Breast epithelium (tissue), 3 donors: Measurements from ENCODE around the gene AVPR2.

Experiments used
- CTCF ChIP-seq, 3 donors: fragments of 450-650 bp; IDR thresholded peaks; one replicate each; pipeline ENCODE4 v1.5.1; 2016 to 2017; ENCODE audit warnings: antibody characterized with exemption in 3 of 3, mild to moderate bottlenecking in 3 of 3, moderate library complexity in 3 of 3
- POLR2A ChIP-seq: fragments of 450-650 bp; IDR thresholded peaks from one replicate; pipeline ENCODE4 v1.6.1; 2016; ENCODE audit warnings: antibody characterized with exemption, mild to moderate bottlenecking, moderate library complexity
- POLR2AphosphoS5 ChIP-seq, 3 donors: sonication (generic); formaldehyde crosslinking; IDR thresholded peaks; one replicate each; pipeline ENCODE4 v1.6.1; 2017; ENCODE audit warnings: antibody characterized with exemption in 3 of 3

GRCh38 chrX:153956044-153956907, 51.8 kb downstream of the AVPR2 start:
- no peak for TF ChIP-seq CTCF (IDR thresholded peaks at IDR 0.05)
- no peak for TF ChIP-seq POLR2A
- no peak for TF ChIP-seq POLR2AphosphoS5 (IDR thresholded peaks at IDR 0.05)
